Measurements from ENCODE around the gene RUFY3. TPM values are rescaled to one million over a fixed set of nuclear protein-coding genes. Genes with fewer than 3 reads are reported as not detected.

The RUFY3 gene
- 5.8 to 8.0 TPM (median 7.2 TPM) in 5 replicates for total RNA-seq (2022; extraction: Qiagen RNA extraction)

DNA sequence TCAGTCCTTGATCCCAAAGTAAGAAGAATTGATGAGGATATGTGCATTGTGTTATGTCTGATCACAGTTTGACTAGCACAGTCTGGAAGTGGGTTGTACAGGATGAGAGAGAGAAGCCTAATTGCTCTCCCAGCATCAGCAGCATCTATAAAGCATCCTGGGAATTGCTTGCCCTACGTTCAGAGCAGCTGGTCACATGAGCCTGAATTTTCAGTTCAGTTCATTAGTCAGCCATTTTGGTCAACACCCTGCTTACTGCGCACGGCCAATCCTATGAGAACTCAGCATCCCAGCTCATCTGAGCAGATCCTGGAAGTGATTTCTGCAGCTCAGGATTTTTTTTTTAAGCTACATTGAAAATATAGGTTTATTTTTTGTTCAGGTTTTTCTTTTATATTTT is at the start of gene RUFY3:
TSS of gene RUFY3 (plus strand) at position 218 of the 400 bp plus-strand sequence. CDS start 610 bp downstream, outside the sequence.

DNA sequence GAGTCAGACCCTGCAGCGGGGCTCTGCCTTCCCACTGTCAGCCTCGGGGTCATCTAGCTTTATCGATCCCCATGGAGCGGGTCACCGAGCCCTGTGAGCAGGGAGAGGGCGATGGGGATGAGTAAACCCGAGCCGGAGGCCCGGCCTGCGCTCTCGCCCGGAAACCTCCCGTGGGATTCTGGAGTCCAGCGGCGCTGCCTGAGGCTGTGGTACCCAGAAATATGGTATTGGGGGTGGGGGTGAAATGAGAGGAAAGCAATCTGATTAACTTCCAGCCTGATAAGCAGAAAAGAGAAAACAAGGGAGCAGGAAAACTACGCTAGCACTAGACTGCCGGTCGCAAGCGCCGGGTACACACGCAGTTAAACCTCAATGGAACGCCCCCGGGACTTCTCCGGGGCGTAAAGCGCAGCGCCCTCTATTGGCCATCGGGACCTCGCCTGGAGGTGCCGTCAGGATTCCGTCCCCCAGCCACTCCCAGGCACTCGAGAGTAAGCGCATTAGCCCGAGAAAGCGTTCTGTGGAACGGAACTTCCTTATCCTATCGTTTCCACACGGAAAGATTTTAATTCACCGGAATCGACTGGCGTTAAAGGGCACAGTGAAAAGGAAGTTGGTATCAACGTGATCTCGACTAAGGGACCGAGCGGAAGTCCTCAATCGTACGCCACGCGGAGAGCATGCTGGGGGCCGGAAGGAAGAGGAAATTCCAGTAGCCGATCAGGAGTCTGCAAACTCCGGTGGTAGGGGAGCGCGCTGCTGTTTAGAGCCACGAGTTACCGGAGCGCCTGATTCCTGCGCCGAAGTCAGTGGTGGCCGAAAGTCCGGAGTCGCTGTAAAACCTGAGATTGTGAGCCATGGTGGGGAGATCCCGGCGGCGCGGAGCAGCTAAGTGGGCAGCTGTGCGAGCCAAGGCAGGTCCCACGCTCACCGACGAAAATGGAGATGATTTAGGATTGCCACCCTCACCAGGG is 33.7 kb upstream of the RUFY3 start, which contains the start of gene UTP3:
TSS of gene UTP3 (plus strand) at position 712 of the 974 bp plus-strand sequence. CDS start at position 858, 146 bp downstream.

GRCh38 chr4:70839589-70840093 is 117.9 kb downstream of the RUFY3 start, which contains the start of gene GRSF1:
Gene GRSF1 (minus strand): TSS chr4:70839890. CDS start chr4:70839827, 63 bp downstream.

Other genes starting within 250 kb of the RUFY3 start
- not detected in 5 replicates for gene MUC7, start 249.8 kb upstream of the RUFY3 start, total RNA-seq (2022; extraction: Qiagen RNA extraction)
- 0.12 to 0.18 TPM in 2 of 5 replicates, not detected in the others for gene AMTN, start 203.4 kb upstream of the RUFY3 start, total RNA-seq (2022; extraction: Qiagen RNA extraction)
- gene AMBN, start 129.7 kb upstream of the RUFY3 start, total RNA-seq (2022; extraction: Qiagen RNA extraction), result not detected in 5 replicates
- gene ENAM, start 93.2 kb upstream of the RUFY3 start, total RNA-seq (2022; extraction: Qiagen RNA extraction), result not detected in 5 replicates
- 0.06 to 0.23 TPM (median 0.14 TPM) in 4 of 5 replicates, not detected in the other for gene JCHAIN, start 55.5 kb upstream of the RUFY3 start, total RNA-seq (2022; extraction: Qiagen RNA extraction)
- gene UTP3, start 33.4 kb upstream of the RUFY3 start, total RNA-seq (2022; extraction: Qiagen RNA extraction), result 32.4 to 44.0 TPM (median 33.0 TPM) in 5 replicates
- 73.4 to 81.3 TPM (median 76.4 TPM) in 5 replicates for gene GRSF1, start 117.9 kb downstream of the RUFY3 start, total RNA-seq (2022; extraction: Qiagen RNA extraction)
- gene MOB1B, start 180.4 kb downstream of the RUFY3 start, total RNA-seq (2022; extraction: Qiagen RNA extraction), result 4.8 to 8.5 TPM (median 7.0 TPM) in 5 replicates